ENCODE results near the gene MAMDC2.

Gene MAMDC2

DNA sequence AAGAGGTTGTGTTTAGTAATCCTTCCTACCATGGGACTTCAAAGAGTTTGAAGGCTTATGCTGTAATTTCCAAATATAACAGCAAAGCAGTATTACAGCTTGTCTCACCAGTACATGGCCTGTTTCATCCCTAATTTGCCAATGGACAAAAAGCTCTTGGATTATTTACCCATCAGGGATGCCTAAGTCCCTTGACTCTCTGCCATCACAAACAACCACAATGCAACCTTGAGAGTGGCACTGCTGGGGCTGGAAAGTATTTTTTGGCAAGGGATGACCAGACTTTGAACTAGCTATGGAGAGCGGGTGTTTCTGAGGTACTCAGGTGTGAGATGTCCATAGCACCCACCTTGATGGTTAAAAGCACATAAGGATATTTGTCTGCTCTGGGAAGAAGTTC is 9.1 kb downstream of the MAMDC2 start:
- no peak overlapping the region for H3K4me3 ChIP-seq (ENCODE audit: low read depth, low read length)
- TF ChIP-seq POLR2A (IDR thresholded peaks at IDR 0.05; ENCODE audit: extremely low read depth, insufficient read length) (no peak), MYC (IDR thresholded peaks at IDR 0.05; ENCODE audit: low read depth, low read length) (no peak), MAX (IDR thresholded peaks at IDR 0.05; ENCODE audit: low read depth, low read length) (no peak)
- TF ChIP-seq, protein P1, sequence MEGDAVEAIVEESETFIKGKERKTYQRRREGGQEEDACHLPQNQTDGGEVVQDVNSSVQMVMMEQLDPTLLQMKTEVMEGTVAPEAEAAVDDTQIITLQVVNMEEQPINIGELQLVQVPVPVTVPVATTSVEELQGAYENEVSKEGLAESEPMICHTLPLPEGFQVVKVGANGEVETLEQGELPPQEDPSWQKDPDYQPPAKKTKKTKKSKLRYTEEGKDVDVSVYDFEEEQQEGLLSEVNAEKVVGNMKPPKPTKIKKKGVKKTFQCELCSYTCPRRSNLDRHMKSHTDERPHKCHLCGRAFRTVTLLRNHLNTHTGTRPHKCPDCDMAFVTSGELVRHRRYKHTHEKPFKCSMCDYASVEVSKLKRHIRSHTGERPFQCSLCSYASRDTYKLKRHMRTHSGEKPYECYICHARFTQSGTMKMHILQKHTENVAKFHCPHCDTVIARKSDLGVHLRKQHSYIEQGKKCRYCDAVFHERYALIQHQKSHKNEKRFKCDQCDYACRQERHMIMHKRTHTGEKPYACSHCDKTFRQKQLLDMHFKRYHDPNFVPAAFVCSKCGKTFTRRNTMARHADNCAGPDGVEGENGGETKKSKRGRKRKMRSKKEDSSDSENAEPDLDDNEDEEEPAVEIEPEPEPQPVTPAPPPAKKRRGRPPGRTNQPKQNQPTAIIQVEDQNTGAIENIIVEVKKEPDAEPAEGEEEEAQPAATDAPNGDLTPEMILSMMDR (IDR thresholded peaks at IDR 0.05; ENCODE audit: low read depth, low read length) = no peak
- no peak for DNase-seq (ENCODE audit: low read depth)

GRCh38 chr9:70053864-70054263 is 10.2 kb downstream of the MAMDC2 start:
- no peak overlapping the region for H3K4me3 ChIP-seq (ENCODE audit: low read depth, low read length)
- no peak for DNase-seq (ENCODE audit: low read depth)
- TF ChIP-seq POLR2A (IDR thresholded peaks at IDR 0.05; ENCODE audit: extremely low read depth, insufficient read length) (no peak), MAX (IDR thresholded peaks at IDR 0.05; ENCODE audit: low read depth, low read length) (no peak), MYC (IDR thresholded peaks at IDR 0.05; ENCODE audit: low read depth, low read length) (no peak)
- TF ChIP-seq, protein P1 (IDR thresholded peaks at IDR 0.05; ENCODE audit: low read depth, low read length) = no peak

DNA sequence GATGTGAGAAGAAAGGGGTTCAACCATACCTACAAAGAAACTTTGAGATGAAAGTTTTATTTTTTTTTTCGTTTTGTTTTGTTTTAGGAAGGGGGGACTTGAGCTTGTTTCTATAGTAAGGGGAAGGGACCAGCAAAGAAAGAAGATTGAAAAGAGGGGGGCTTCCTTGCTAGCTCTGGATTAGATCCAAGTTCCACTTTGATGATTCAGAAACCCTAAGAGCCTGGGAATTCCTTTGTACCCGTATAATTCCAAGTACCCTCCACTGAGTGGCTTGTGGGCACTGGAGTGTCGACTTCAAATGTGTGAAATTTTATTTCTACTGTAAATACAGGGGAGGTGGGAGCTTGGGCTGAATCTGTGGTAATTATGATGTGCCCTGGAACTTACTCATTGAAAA is 10.9 kb downstream of the MAMDC2 start:
- TF ChIP-seq MAX (IDR thresholded peaks at IDR 0.05; ENCODE audit: low read depth, low read length) (no peak), POLR2A (IDR thresholded peaks at IDR 0.05; ENCODE audit: extremely low read depth, insufficient read length) (no peak), MYC (IDR thresholded peaks at IDR 0.05; ENCODE audit: low read depth, low read length) (no peak)
- TF ChIP-seq, protein P1 (IDR thresholded peaks at IDR 0.05; ENCODE audit: low read depth, low read length) = no peak
- H3K4me3 ChIP-seq (ENCODE audit: low read depth, low read length) = no peak overlapping the region
- no peak for DNase-seq (ENCODE audit: low read depth)

DNA sequence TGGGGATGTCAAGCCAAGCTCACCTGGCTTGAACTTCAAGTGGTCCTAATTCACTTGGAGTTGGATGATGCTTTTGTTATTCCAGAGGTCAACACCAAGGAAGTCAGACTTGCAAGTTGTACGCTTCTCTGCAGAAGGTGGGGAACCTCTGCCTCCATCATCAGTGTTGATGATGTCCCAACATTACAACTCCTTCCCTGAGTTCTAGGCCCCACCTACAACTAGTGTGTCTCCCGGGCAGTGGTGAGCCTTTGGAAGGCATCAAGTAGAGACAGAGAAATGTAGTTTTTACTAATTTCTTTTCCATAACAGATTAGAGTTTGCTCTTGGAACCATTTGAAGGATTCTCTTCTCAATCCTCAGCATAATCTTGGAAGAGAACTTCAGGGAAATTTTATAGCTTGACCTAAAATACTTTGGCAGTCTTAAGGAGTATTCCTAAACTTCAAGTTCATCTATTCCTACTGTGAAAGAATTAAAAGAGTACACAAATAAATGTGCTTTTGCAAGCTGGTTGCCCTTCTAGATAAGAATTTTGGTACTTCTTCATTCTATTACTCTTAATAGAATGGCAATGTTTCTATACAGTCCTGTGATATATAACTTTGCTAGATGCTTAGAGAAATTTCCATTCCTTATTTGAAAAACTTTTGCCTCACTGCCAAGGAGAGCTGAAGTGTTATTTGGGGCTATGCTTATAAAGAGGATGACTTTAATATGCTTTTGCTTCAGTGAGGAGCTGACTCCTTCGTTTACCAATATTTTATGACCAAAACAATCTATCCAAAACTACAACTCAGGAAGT is 12.0 kb downstream of the MAMDC2 start:
- DNase-seq (ENCODE audit: low read depth) = no peak
- H3K4me3 ChIP-seq (ENCODE audit: low read depth, low read length) = no peak overlapping the region
- TF ChIP-seq MAX (IDR thresholded peaks at IDR 0.05; ENCODE audit: low read depth, low read length) (no peak), MYC (IDR thresholded peaks at IDR 0.05; ENCODE audit: low read depth, low read length) (no peak), POLR2A (IDR thresholded peaks at IDR 0.05; ENCODE audit: extremely low read depth, insufficient read length) (no peak)
- TF ChIP-seq, protein P1 (IDR thresholded peaks at IDR 0.05; ENCODE audit: low read depth, low read length) = no peak

DNA sequence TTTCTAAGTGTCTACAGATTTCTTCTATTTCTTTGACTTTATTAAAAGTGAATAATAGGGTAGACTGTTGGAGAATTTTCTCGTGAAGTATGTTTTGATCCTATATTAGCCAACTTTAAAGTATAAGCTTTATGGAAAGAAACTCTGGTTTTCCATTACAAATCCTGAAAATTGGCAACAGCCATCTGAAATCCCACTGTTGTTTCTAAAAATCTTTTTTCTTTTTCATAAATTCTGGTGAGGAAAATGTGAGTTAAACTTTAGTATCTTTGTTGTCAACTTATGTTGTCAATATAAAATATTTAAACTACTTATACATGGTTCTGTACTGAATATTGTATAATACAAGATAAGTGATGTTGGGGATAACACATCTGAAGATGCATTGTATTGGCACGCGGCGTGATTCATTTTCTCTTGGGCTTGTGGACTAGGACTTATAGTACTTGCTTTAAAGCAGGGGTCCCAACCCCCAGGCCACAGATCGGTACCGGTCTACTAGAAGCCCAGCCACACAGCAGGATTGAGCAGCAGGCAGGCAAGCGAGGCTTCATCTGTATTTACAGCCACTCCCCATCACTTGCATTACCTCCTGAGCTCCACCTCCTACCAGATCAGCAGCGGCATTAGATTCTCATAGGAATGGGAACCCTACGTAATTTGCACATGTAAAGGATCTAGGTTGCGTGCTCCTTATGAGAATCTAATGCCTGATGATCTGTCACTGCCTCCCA is 12.7 kb downstream of the MAMDC2 start:
- TF ChIP-seq POLR2A (IDR thresholded peaks at IDR 0.05; ENCODE audit: extremely low read depth, insufficient read length) (no peak), MYC (IDR thresholded peaks at IDR 0.05; ENCODE audit: low read depth, low read length) (no peak), MAX (IDR thresholded peaks at IDR 0.05; ENCODE audit: low read depth, low read length) (no peak)
- TF ChIP-seq, protein P1 (IDR thresholded peaks at IDR 0.05; ENCODE audit: low read depth, low read length) = no peak
- no peak overlapping the region for H3K4me3 ChIP-seq (ENCODE audit: low read depth, low read length)
- DNase-seq (ENCODE audit: low read depth) = no peak

Measured in NB4 (cell line).